B cell (primary cell): ENCODE data around the gene FGF8. TPM values are rescaled to one million over a fixed set of nuclear protein-coding genes. Genes with fewer than 3 reads are reported as not detected.

Source experiments
- ATAC-seq: fragments of 200-7000 bp; cut with Tn5 transposase; one replicate; pipeline ENCODE4 v1.10.0; 2021; ENCODE audit warnings: low read depth, mild to moderate bottlenecking, moderate number of reproducible peaks, moderate library complexity
- CTCF ChIA-PET: fragments of 350-600 bp; sonication (Branson Sonifier 250); formaldehyde crosslinking; loops from one replicate; lab custom pipeline; 2021; ENCODE audit warnings: antibody characterized with exemption, inconsistent platforms; lab: Charles Lee
- POLR2A ChIA-PET: fragments of 350-600 bp; sonication (Branson Sonifier 250); formaldehyde crosslinking; loops from one replicate; lab custom pipeline; 2021; ENCODE audit warnings: antibody characterized with exemption; lab: Charles Lee
- DNase-seq: peaks from one replicate; pipeline ENCODE4 v3.0.0; 2013
- H2AFZ ChIP-seq: 2 replicates; pipeline ENCODE4 v1.6.1; 2012; ENCODE audit warnings: mild to moderate bottlenecking, low read depth, low read length; ENCODE audit not compliant: insufficient read depth, poor library complexity, severe bottlenecking
- H3K27ac ChIP-seq, 2 donors: 1 replicate in 1 of 2; 2 replicates in 1 of 2; pipeline ENCODE4 v1.5.1; 2012 to 2013; ENCODE audit warnings: low read length in 2 of 2, mild to moderate bottlenecking in 2 of 2, moderate library complexity in 1 of 2
- H3K27me3 ChIP-seq, 4 experiments: fragments of 200-600 bp in 1 of 4; sonication (generic) in 1 of 4; replicated peaks in 1 of 4; 1 replicate in 2 of 4; 2 replicates in 2 of 4; pipeline versions ENCODE4 v1.6.1 to v1.7.0; 2013 to 2016; ENCODE audit warnings: low read length in 3 of 4, mild to moderate bottlenecking in 2 of 4, mixed read lengths in 1 of 4, moderate library complexity in 1 of 4; ENCODE audit not compliant: insufficient read depth in 4 of 4, control insufficient read depth in 3 of 4; ENCODE audit errors: control extremely low read depth in 1 of 4
- H3K36me3 ChIP-seq, 2 experiments: replicated peaks in 1 of 2; 1 replicate in 1 of 2; 2 replicates in 1 of 2; pipeline versions ENCODE4 v1.6.1 to v1.7.1; 2013; ENCODE audit warnings: low read length in 1 of 2; ENCODE audit not compliant: insufficient read depth in 2 of 2, control insufficient read depth in 1 of 2; ENCODE audit errors: control extremely low read depth in 1 of 2, extremely low read depth in 1 of 2
- H3K4me1 ChIP-seq, 2 donors: fragments of 200-600 bp in 1 of 2; sonication (generic) in 1 of 2; 1 replicate in 1 of 2; 2 replicates in 1 of 2; pipeline versions ENCODE4 v1.5.1 to v1.6.1; 2013 to 2017; ENCODE audit warnings: low read length in 2 of 2; ENCODE audit not compliant: control insufficient read depth in 2 of 2, insufficient read depth in 2 of 2
- H3K4me2 ChIP-seq: replicated peaks from 2 replicates; pipeline ENCODE3; 2012; ENCODE audit warnings: mild to moderate bottlenecking, low read depth, low read length; ENCODE audit not compliant: poor library complexity, severe bottlenecking
- H3K4me3 ChIP-seq, 5 experiments: fragments of 200-600 bp in 1 of 5; sonication (generic) in 1 of 5; 1 replicate in 3 of 5; 2 replicates in 2 of 5; pipeline versions ENCODE4 v1.5.1 to v1.7.0; 2011 to 2016; ENCODE audit warnings: low read length in 4 of 5, mild to moderate bottlenecking in 4 of 5, low read depth in 2 of 5, control low read depth in 1 of 5, moderate library complexity in 1 of 5; ENCODE audit not compliant: insufficient read depth in 1 of 5; ENCODE audit errors: control extremely low read depth in 1 of 5, extremely low read depth in 1 of 5
- H3K79me2 ChIP-seq: fragments of 200-600 bp; sonication (generic); one replicate; pipeline ENCODE4 v1.6.0; 2016; ENCODE audit warnings: low read length; ENCODE audit not compliant: control insufficient read depth, insufficient read depth
- H3K9ac ChIP-seq: fragments of 200-600 bp; sonication (generic); 2 replicates; pipeline ENCODE4 v1.6.1; 2017; ENCODE audit warnings: mild to moderate bottlenecking, low read length, moderate library complexity
- H3K9me3 ChIP-seq, 3 donors: one replicate each; pipeline versions ENCODE4 v1.6.1 to v1.7.1; 2013; ENCODE audit warnings: low read length in 2 of 3; ENCODE audit not compliant: control insufficient read depth in 2 of 3, insufficient read depth in 1 of 3; ENCODE audit errors: control extremely low read depth in 1 of 3
- H4K20me1 ChIP-seq: 2 replicates; pipeline ENCODE4 v1.6.0; 2012; ENCODE audit warnings: mild to moderate bottlenecking, low read length; ENCODE audit not compliant: insufficient read depth, control insufficient read depth, poor library complexity, severe bottlenecking
- H3K27ac Mint-ChIP-seq: one replicate; pipeline ENCODE4 v1.8.0; 2021; ENCODE audit warnings: mixed read lengths
- H3K27me3 Mint-ChIP-seq: one replicate; pipeline ENCODE4 v1.8.0; 2021; ENCODE audit warnings: mixed read lengths
- H3K4me1 Mint-ChIP-seq: one replicate; pipeline ENCODE4 v1.8.0; 2021; ENCODE audit warnings: mixed read lengths
- H3K4me3 Mint-ChIP-seq: one replicate; pipeline ENCODE4 v1.8.0; 2021; ENCODE audit warnings: mixed read lengths
- H3K9me3 Mint-ChIP-seq: one replicate; pipeline ENCODE4 v1.8.0; 2022; ENCODE audit warnings: mixed read lengths; ENCODE audit not compliant: insufficient read depth
- CTCF ChIP-seq: fragments of 200-600 bp; IDR thresholded peaks from one replicate; pipeline ENCODE4 v1.8.0; 2022; ENCODE audit warnings: antibody characterized with exemption, mild to moderate bottlenecking
- EZH2 ChIP-seq: IDR thresholded peaks from 2 replicates; pipeline ENCODE4 v1.6.1; 2012; ENCODE audit warnings: borderline replicate concordance, low read depth, mild to moderate bottlenecking, moderate library complexity, low read length; ENCODE audit not compliant: insufficient read depth, poor library complexity, severe bottlenecking
- WGBS: methylation state at CpG from one replicate; pipeline ENCODE4 v1.1.5; 2013; ENCODE audit warnings: missing lambda C conversion rate; ENCODE audit not compliant: insufficient coverage; 5-methylcytosine and 5-hydroxymethylcytosine counted together
- intact Hi-C: fragments of 100-400 bp; cut with micrococcal nuclease; formaldehyde crosslinking; loops from one replicate; pipeline ENCODE4 v1.10.0; 2022
- polyA plus RNA-seq: library from polyadenylated mRNA; depleted of rRNA; stranded (reverse); fragments of >200 nt; gene quantifications from 2 replicates; pipeline ENCODE4 v1.2.3, GENCODE V29; 2012
- total RNA-seq, 2 donors: library from RNA; stranded (reverse); fragments of 120-200 nt in 1 of 2; gene quantifications; 1 replicate in 1 of 2; 2 replicates in 1 of 2; pipeline versions ENCODE4 v1.2.3 to v1.2.4, GENCODE V29; 2013 to 2022

Gene FGF8
- total and polyA plus RNA-seq, 2 donors (not counting 1 experiment from before 2014, with no cell fraction given), result not detected

- Histone ChIP-seq H3K9me3 (peaks cover 0 to 12% (median 0%) of the 10 kb centered on the region in 3 donors), H3K27ac (no peak overlapping the region), H3K36me3 (peaks cover 0 to 28% of the 10 kb centered on the region in 2 experiments), H4K20me1 (peaks cover 62% of the 10 kb centered on the region), H3K4me1 (peaks cover 34 to 57% of the 10 kb centered on the region in 2 donors), H3K27me3 (peaks cover 0 to 25% (median 11%) of the 10 kb centered on the region in 4 experiments), H3K9ac (peak overlapping the region; percentile 71), H3K4me2 (peak overlapping the region; percentile 95), H3K79me2 (peaks cover 24% of the 10 kb centered on the region), H2AFZ (peak overlapping the region; percentile 86), H3K4me3 (peak overlapping the region in 4 of 5 experiments; percentile 65 to 73 (median 68))
- Mint-ChIP-seq H3K9me3 (no peaks in the 10 kb centered on the region), H3K27me3 (peaks cover 15% of the 10 kb centered on the region), H3K4me1 (peaks cover 63% of the 10 kb centered on the region), H3K27ac (peak overlapping the region; percentile 50), H3K4me3 (peak overlapping the region; percentile 99)
- CTCF ChIA-PET, result interaction anchor here (0.6 to 5.0 kb wide), 12 partner anchors 10 to 568 kb away, joined by 3 to 48 read pairs (median 13); partner anchors contain the start of gene OGA
- ATAC-seq (no peak), DNase-seq (peak; percentile 25)
- intact Hi-C loops, result loop anchor here (2.0 to 5.0 kb wide), 4 partner anchors 13 to 195 kb away; partner anchors contain the start of genes DPCD, FBXW4 and POLL
- 68% methylated on average over 9 of the region's 17 CpGs for WGBS
- POLR2A ChIA-PET, result no interaction called here
- TF ChIP-seq CTCF (no peak), EZH2 (no peak)
Observed at GRCh38 chr10:101781984-101782810, 6.3 kb upstream of the FGF8 start.

- H4K20me1 ChIP-seq, result peaks cover 59% of the 10 kb centered on the region
- H3K9me3 ChIP-seq, result peaks cover 0 to 14% (median 0%) of the 10 kb centered on the region in 3 donors
Observed at GRCh38 chr10:101781655-101781983, 5.7 kb upstream of the FGF8 start.

More at GRCh38 chr10:101781655-101781983, 5.7 kb upstream of the FGF8 start:
- H3K9ac ChIP-seq, result no peak overlapping the region
- Mint-ChIP-seq H3K4me1 (peaks cover 65% of the 10 kb centered on the region), H3K27me3 (peaks cover 20% of the 10 kb centered on the region), H3K9me3 (no peaks in the 10 kb centered on the region), H3K4me3 (peak overlapping the region; percentile 99), H3K27ac (no peak overlapping the region)
- peaks cover 38 to 60% of the 10 kb centered on the region in 2 donors for H3K4me1 ChIP-seq
- WGBS, result 87% methylated on average over 5 of the region's 7 CpGs
- ChIA-PET POLR2A (interaction anchor here (0.6 to 0.9 kb wide), 2 partner anchors 8 to 37 kb away, joined by 3 read pairs; partner anchors contain the start of gene OGA), CTCF (interaction anchor here (0.5 to 5.0 kb wide), 25 partner anchors 8 to 785 kb away, joined by 3 to 48 read pairs (median 4); partner anchors contain the start of genes DPCD, OGA and POLL)
- H3K27ac ChIP-seq, result no peak overlapping the region
- H3K4me2 ChIP-seq, result no peak overlapping the region
- ATAC-seq (no peak), DNase-seq (peak; percentile 19)
- intact Hi-C loops, result loop anchor here (2.0 to 5.0 kb wide), 4 partner anchors 13 to 194 kb away; partner anchors contain the start of genes DPCD, FBXW4 and POLL
- TF ChIP-seq EZH2 (no peak), CTCF (no peak)
- peaks cover 0 to 30% (median 16%) of the 10 kb centered on the region in 4 experiments for H3K27me3 ChIP-seq
- H3K36me3 ChIP-seq, result peaks cover 0 to 23% of the 10 kb centered on the region in 2 experiments
- peaks cover 24% of the 10 kb centered on the region for H3K79me2 ChIP-seq
- no peak overlapping the region for H2AFZ ChIP-seq
- no peak overlapping the region for H3K4me3 ChIP-seq
